ENCODE measurements around the gene GSTO1.

Gene GSTO1

DNA sequence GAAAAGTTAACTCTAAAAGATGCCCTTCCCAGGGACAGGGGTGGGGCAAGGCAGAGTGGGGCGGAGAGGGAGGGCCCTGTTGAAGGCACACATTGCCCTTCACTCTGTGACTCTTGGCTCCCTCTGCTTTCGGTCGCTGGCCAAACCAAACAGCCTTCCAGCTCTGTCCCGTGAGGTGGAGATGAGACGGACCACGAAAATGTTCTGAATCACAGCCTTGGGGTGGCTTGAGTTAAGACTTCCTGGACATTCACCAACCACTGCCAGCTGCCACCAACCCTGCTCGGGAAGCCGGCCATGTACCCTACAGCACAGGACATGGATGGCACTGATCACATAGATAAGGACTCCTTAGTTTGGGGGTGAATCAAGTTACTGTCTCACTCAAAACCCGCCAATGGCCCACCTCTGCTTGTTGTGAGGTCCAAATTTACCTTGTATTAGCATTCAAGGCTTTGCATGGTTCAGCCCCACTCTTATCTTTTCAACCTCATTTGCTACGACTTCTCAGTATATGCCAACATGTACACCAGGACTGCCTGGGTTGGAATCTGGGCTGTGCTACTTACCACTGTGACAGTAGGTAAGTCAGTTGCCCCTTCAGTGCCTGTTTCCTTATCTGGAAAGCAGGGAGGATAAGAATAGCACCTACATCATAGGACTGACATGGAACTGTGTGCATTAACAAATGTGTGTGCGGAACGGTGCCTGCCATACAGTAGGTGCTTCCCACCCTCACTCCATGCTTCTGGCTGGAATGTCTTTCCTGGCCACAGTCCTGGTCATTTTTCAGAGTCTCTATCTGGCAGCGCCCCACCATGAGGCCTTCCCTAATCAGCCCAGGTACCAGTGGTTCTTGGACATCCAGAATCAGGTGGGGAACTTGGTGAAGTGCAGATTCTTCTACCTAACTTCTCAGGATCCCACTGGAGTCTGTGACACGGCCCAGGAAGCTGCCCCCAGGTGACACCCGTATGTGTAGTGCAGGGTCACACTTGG, 55.6 kb downstream of the GSTO1 start:
- Mint-ChIP-seq H3K4me3 (no peak overlapping the region), H3K4me1 (peaks cover 14% of the 10 kb centered on the region), H3K27ac (no peak overlapping the region), H3K36me3 (ENCODE audit: low read depth) (peaks cover 25% of the 10 kb centered on the region), H3K9me3 (no peaks in the 10 kb centered on the region), H3K27me3 (ENCODE audit: low read depth) (peaks cover 4% of the 10 kb centered on the region)
- TF ChIP-seq, protein P1, sequence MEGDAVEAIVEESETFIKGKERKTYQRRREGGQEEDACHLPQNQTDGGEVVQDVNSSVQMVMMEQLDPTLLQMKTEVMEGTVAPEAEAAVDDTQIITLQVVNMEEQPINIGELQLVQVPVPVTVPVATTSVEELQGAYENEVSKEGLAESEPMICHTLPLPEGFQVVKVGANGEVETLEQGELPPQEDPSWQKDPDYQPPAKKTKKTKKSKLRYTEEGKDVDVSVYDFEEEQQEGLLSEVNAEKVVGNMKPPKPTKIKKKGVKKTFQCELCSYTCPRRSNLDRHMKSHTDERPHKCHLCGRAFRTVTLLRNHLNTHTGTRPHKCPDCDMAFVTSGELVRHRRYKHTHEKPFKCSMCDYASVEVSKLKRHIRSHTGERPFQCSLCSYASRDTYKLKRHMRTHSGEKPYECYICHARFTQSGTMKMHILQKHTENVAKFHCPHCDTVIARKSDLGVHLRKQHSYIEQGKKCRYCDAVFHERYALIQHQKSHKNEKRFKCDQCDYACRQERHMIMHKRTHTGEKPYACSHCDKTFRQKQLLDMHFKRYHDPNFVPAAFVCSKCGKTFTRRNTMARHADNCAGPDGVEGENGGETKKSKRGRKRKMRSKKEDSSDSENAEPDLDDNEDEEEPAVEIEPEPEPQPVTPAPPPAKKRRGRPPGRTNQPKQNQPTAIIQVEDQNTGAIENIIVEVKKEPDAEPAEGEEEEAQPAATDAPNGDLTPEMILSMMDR (IDR thresholded peaks at IDR 0.05; ENCODE audit: unreplicated experiment in 3 of 3) = no peak

DNA sequence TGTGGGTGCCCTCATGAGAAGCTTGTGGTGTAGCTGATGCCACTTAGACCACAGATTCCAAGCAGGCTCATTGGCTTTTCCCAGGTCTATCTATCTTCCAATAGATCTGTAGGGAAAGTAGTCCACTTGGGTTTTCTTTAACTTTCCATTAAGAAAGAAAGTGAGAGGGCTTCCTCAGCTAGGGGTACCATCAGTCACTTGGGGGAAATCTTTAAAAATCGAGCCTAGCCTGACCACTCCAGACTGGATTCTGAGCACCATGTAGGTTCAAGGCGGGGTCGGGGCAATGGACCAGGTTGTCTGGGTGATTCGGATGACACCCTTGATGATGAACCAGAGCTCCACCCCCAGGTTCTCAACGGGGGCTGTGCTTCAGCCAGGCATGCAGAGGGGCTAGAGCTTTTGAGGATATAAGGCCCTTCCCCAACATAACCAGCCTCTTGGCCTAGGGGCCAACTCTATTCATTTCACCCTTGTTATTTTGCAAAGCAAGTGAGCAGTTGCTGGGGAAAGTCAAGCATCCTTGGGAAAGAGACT, 56.6 kb downstream of the GSTO1 start:
- H3K9me3 Mint-ChIP-seq = no peaks in the 10 kb centered on the region
- H3K27me3 Mint-ChIP-seq (ENCODE audit: low read depth) = no peaks in the 10 kb centered on the region
- peaks cover 8% of the 10 kb centered on the region for H3K4me1 Mint-ChIP-seq
- H3K4me3 Mint-ChIP-seq = no peak overlapping the region
- peaks cover 30% of the 10 kb centered on the region for H3K36me3 Mint-ChIP-seq (ENCODE audit: low read depth)
- no peak overlapping the region for H3K27ac Mint-ChIP-seq
- TF ChIP-seq, protein P1 (IDR thresholded peaks at IDR 0.05; ENCODE audit: unreplicated experiment in 3 of 3) = no peak

DNA sequence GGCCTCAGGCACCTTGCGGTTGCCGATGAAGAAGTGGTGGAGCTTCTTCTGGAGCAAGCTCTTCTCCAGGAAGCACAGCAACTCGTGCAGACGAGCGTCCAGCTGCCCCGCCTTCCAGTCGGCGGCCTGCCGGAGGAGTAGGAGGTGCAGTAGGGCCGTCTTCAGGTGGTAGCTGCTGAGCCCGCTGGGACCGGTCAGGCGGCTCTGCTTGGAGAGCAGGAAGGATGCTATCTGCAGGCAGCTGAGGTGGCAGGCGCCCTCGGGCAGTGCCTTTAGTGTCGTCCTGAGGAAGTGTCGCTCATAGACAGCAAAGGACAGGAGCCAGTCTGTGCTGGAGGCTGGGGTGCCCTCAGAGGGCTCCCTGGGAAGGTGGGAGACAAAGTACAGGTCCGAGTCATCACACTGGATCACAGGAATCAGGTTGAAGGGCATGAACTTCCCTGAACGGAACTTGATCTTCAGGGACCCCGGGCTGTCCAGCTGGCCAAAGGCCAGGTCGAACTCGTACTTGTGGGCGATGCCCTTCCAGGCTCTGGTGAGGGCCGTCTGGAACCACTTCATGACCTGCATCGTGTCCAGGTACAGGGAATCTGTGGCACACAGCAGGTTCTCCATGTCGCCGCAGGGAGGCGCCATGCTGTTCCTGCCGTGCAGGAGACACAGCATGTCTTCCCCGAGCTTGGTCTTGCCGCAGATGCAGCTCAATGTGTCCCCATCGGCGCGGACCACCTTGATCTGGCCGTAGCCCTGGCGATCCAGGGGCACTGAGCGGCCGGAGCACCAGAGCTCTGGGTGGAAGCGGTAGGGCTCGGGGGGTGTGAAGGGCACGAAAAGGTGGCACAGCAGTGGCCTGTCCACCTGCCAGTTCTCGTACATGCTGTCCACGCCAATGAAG, 60.1 kb downstream of the GSTO1 start:
- H3K9me3 Mint-ChIP-seq = no peaks in the 10 kb centered on the region
- TF ChIP-seq, protein P1 (IDR thresholded peaks at IDR 0.05; ENCODE audit: unreplicated experiment in 3 of 3) = no peak
- H3K27ac Mint-ChIP-seq = no peak overlapping the region
- H3K27me3 Mint-ChIP-seq (ENCODE audit: low read depth) = no peaks in the 10 kb centered on the region
- peaks cover 32% of the 10 kb centered on the region for H3K4me1 Mint-ChIP-seq
- no peak overlapping the region for H3K4me3 Mint-ChIP-seq
- H3K36me3 Mint-ChIP-seq (ENCODE audit: low read depth) = peaks cover 50% of the 10 kb centered on the region

DNA sequence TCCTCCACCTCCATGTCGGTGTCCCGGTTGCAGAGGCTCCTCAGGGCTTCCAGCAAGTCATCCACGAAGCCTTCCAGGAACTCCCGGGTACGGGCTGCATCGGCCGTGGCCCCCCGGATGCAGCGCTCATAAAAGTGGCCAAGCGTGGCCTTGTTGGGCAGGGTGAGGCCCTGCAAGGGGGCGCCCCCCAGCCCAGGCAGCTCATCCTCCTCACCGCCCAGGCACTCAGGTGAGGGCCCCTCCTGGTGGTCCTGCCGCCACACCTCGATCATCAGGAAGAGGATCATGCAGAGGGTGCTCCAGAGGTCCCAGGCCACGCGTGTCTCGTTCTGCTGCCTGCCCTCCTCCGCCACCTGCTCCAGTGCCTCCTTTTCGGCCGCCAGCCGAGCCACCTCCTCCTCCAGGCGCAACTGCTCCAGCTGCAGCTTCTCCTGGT, 60.8 kb downstream of the GSTO1 start:
- Mint-ChIP-seq H3K9me3 (no peaks in the 10 kb centered on the region), H3K4me3 (no peak overlapping the region), H3K27ac (no peak overlapping the region), H3K36me3 (ENCODE audit: low read depth) (peaks cover 46% of the 10 kb centered on the region), H3K4me1 (peaks cover 39% of the 10 kb centered on the region), H3K27me3 (ENCODE audit: low read depth) (no peaks in the 10 kb centered on the region)
- TF ChIP-seq, protein P1 (IDR thresholded peaks at IDR 0.05; ENCODE audit: unreplicated experiment in 3 of 3) = no peak

DNA sequence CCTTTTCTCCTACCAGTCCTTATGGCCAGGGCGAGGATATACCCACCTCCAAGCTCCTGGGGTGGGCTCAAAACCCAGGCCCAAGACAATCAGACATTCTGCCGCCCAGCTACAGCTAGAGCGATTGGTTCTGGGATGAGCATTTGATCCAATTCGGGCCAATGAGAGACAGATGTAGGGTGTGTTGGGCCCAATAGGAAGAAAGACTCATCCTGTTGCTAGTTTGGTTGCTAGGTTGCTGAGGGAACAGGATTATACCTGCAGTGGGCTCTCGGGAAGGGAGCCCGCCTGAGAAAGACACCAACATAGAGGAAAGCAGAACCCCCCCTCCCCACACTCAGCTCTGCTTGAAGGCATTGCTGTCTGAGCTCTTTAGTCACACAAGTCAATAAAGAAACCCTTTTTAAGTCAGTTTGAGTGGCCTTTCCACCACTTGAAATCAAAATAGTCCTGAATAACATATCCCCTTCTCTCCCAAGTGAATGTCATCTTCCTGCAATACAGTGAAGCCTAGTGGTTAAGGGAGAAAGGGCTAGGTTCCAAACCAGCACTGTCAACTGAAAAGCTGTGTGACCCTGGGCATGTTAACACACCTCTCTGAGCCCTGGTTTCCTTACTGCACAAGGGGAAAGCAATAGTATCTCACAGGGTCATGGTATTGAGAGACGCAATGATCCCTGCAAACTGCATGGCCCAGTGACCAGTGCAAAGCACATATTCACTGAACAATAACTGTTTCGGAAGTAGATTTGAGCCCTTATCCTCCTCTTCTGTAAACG, 61.8 kb downstream of the GSTO1 start:
- Mint-ChIP-seq H3K27me3 (ENCODE audit: low read depth) (no peaks in the 10 kb centered on the region), H3K4me1 (peaks cover 46% of the 10 kb centered on the region), H3K36me3 (ENCODE audit: low read depth) (peaks cover 45% of the 10 kb centered on the region), H3K9me3 (no peaks in the 10 kb centered on the region), H3K27ac (peak overlapping the region in 2 of 3 experiments; percentile 24 to 52), H3K4me3 (no peak overlapping the region)
- TF ChIP-seq, protein P1 (IDR thresholded peaks at IDR 0.05; ENCODE audit: unreplicated experiment in 3 of 3) = no peak
